ENCODE measurements around the gene HMGXB4.

HMGXB4 gene

GRCh38 chr22:35343664-35344550, 86.6 kb downstream of the HMGXB4 start:
- Histone ChIP-seq H3K27ac (no peak overlapping the region), H3K4me3 (no peak overlapping the region)
- no peak for TF ChIP-seq CTCF (IDR thresholded peaks at IDR 0.05)
- no peak for DNase-seq (ENCODE audit: low spot score)

- no peak overlapping the region for H3K27ac ChIP-seq
- TF ChIP-seq CTCF (IDR thresholded peaks at IDR 0.05): no peak
- H3K4me3 ChIP-seq: no peak overlapping the region
- DNase-seq (ENCODE audit: low spot score): no peak
Observed at GRCh38 chr22:35344956-35345690, 87.8 kb downstream of the HMGXB4 start.
